DOHH2 (cell line): Measurements from ENCODE around the gene GNB1L.

Experiments
- H3F3A ChIP-seq: fragments of 200-600 bp; sonication (generic), shearing (Covaris generic); 2 replicates; pipeline ENCODE4 v1.6.0; 2016; ENCODE audit warnings: antibody characterized with exemption, mild to moderate bottlenecking; ENCODE audit not compliant: control insufficient read depth, insufficient read depth
- H3K27ac ChIP-seq: fragments of 200-600 bp; sonication (generic); 2 replicates; pipeline ENCODE4 v1.5.1; 2014; ENCODE audit warnings: low read depth, mild to moderate bottlenecking, low read length, moderate library complexity
- H3K27me3 ChIP-seq: fragments of 200-600 bp; sonication (generic); 2 replicates; pipeline ENCODE4 v1.6.1; 2014; ENCODE audit warnings: mild to moderate bottlenecking, low read length, mixed read lengths; ENCODE audit not compliant: control insufficient read depth
- H3K36me3 ChIP-seq: fragments of 200-600 bp; sonication (generic); 2 replicates; pipeline ENCODE4 v1.6.1; 2014; ENCODE audit warnings: mild to moderate bottlenecking, low read length, moderate library complexity, mixed read lengths; ENCODE audit not compliant: control insufficient read depth
- H3K4me1 ChIP-seq: fragments of 200-600 bp; sonication (generic); 2 replicates; pipeline ENCODE4 v1.6.1; 2014; ENCODE audit warnings: mild to moderate bottlenecking, low read length, mixed read lengths; ENCODE audit not compliant: control insufficient read depth
- H3K4me2 ChIP-seq: fragments of 200-600 bp; sonication (generic); 2 replicates; pipeline ENCODE4 v1.6.0; 2014; ENCODE audit warnings: mild to moderate bottlenecking, low read length, moderate library complexity
- H3K4me3 ChIP-seq: fragments of 200-600 bp; sonication (generic); 2 replicates; pipeline ENCODE4 v1.5.1; 2014; ENCODE audit warnings: mild to moderate bottlenecking, low read length, mixed read lengths
- H3K79me2 ChIP-seq: fragments of 200-600 bp; sonication (generic); 2 replicates; pipeline ENCODE4 v1.6.1; 2014; ENCODE audit warnings: mild to moderate bottlenecking, low read length, mixed read lengths; ENCODE audit not compliant: control insufficient read depth
- H3K9me2 ChIP-seq: fragments of 200-600 bp; sonication (generic); replicated peaks from 2 replicates; pipeline ENCODE4 v1.6.1; 2014; ENCODE audit warnings: mild to moderate bottlenecking, low read length, mixed read lengths; ENCODE audit not compliant: control insufficient read depth
- H3K9me3 ChIP-seq: fragments of 200-600 bp; sonication (generic); 2 replicates; pipeline ENCODE4 v1.6.1; 2014; ENCODE audit warnings: antibody characterized with exemption, low read length, mixed read lengths; ENCODE audit not compliant: control insufficient read depth, insufficient read depth
- H4K20me1 ChIP-seq: fragments of 200-600 bp; sonication (generic); 2 replicates; pipeline ENCODE4 v1.6.0; 2014; ENCODE audit warnings: low read depth, mild to moderate bottlenecking, antibody characterized with exemption, low read length, moderate library complexity; ENCODE audit not compliant: control insufficient read depth, insufficient read depth
- CTCF ChIP-seq: fragments of 200-600 bp; sonication (generic); IDR thresholded peaks from one replicate; pipeline ENCODE4 v1.5.1; 2014; ENCODE audit warnings: antibody characterized with exemption, mild to moderate bottlenecking, low read depth, low read length; ENCODE audit not compliant: poor library complexity, severe bottlenecking
- EZH2phosphoT487 ChIP-seq: fragments of 200-600 bp; sonication (generic); IDR thresholded peaks from 2 replicates; pipeline ENCODE4 v1.6.1; 2017; ENCODE audit warnings: borderline replicate concordance, mild to moderate bottlenecking, antibody characterized with exemption, low read length, moderate library complexity, mixed read lengths

Gene GNB1L

GRCh38 chr22:19867617-19868016, 12.9 kb upstream of the GNB1L start:
- Histone ChIP-seq H3K4me1 (peaks cover under 1% of the 10 kb centered on the region; the same call in 1 of the 2 replicates), H3F3A (no peaks in the 10 kb centered on the region), H3K4me2 (no peak overlapping the region), H3K9me2 (no peaks in the 10 kb centered on the region), H3K27me3 (no peaks in the 10 kb centered on the region), H3K4me3 (no peak overlapping the region), H3K36me3 (no peaks in the 10 kb centered on the region), H3K9me3 (no peaks in the 10 kb centered on the region), H3K27ac (no peak overlapping the region), H3K79me2 (no peaks in the 10 kb centered on the region), H4K20me1 (no peaks in the 10 kb centered on the region)
- TF ChIP-seq CTCF (no peak), EZH2phosphoT487 (no peak)

DNA sequence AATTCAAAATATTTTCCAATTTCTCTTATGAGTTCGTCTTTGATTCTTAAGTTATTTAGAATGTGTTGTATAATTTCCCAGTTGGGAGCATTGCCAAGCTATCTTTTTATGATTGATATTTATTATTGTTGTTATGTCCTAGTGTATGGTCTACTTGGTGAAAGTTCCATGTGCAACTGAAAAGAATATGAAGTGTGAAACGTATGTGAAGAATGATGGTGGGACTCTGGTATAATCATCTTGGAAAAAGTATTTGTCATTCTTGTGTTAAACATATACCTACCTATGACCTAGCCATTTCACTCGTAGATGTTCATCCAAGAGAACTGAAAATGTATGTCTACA, 12.0 kb upstream of the GNB1L start:
- Histone ChIP-seq H3K36me3 (no peaks in the 10 kb centered on the region), H3K79me2 (no peaks in the 10 kb centered on the region), H3K9me2 (no peaks in the 10 kb centered on the region), H3K4me3 (no peak overlapping the region), H3F3A (no peaks in the 10 kb centered on the region), H3K27me3 (no peaks in the 10 kb centered on the region), H3K4me2 (no peak overlapping the region), H4K20me1 (no peaks in the 10 kb centered on the region), H3K27ac (no peak overlapping the region), H3K9me3 (no peaks in the 10 kb centered on the region), H3K4me1 (no peaks in the 10 kb centered on the region)
- no peak for TF ChIP-seq EZH2phosphoT487
- no peak for TF ChIP-seq CTCF

DNA sequence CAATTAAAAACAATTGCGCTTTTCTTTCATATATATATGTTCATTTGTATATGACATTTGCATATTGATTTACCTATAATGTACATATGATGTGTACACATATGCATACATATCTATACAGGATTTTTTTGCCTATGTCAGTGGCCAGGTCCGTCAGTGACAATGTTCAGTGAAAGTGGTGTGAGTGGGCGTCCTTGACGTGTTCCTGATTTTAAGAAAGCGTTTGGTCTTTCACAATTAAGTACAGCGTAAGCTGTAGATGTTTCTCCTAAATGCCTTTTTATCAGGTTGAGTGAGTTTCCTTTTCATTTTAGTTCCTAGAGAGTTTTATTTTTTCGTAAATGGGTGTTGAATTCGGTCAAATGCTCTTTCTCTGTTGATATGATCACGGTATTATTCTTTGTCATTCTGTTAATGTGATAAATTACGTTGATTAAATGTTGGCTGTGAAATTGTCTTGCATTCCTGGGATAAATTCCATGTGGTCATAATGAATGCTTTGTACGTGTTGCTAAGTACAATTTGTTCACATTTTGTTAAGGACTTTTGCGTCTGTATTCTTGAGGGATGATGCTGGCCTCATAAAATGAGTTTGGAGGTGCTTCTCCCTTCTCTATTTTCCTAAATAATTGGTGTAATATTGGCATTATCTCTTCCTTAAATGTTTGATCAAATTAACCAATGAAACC, 10.6 kb upstream of the GNB1L start:
- H3F3A ChIP-seq, result no peaks in the 10 kb centered on the region
- no peak overlapping the region for H3K4me2 ChIP-seq
- H3K4me1 ChIP-seq, result no peaks in the 10 kb centered on the region
- TF ChIP-seq EZH2phosphoT487, result no peak
- no peaks in the 10 kb centered on the region for H3K79me2 ChIP-seq
- no peaks in the 10 kb centered on the region for H3K9me3 ChIP-seq
- no peak overlapping the region for H3K4me3 ChIP-seq
- H3K27me3 ChIP-seq, result no peaks in the 10 kb centered on the region
- no peaks in the 10 kb centered on the region for H4K20me1 ChIP-seq
- no peaks in the 10 kb centered on the region for H3K36me3 ChIP-seq
- H3K9me2 ChIP-seq, result no peaks in the 10 kb centered on the region
- H3K27ac ChIP-seq, result no peak overlapping the region

DNA sequence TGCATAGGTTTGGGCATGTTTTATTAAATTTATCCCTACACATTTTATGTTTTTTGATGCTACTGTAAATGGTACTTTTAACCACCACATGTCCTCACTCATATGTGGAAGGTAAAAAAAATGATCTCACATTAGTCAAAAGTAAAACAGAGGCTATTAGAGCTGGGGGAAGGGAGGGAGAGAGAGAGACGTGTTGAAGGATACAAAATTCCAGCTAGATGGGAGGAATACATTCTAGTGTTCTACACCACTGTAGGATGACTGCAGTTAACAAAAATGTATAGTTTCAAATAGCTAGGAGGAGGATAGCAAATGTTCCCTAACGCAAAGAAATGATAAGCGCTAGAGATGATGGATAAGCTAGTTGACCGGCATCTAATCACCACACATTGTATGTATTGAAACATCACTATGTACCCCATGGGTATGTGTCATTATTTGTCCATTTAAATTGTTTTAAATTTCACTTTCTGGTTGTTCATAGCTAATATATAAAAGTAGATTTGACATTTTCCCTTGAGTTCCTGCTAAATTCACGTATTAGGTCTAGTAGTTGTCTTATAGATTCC, 9.9 kb upstream of the GNB1L start:
- no peaks in the 10 kb centered on the region for H3K27me3 ChIP-seq
- no peaks in the 10 kb centered on the region for H3K9me2 ChIP-seq
- H4K20me1 ChIP-seq, result no peaks in the 10 kb centered on the region
- no peak overlapping the region for H3K27ac ChIP-seq
- no peak overlapping the region for H3K4me3 ChIP-seq
- no peaks in the 10 kb centered on the region for H3K36me3 ChIP-seq
- TF ChIP-seq EZH2phosphoT487, result no peak
- TF ChIP-seq CTCF, result no peak
- H3F3A ChIP-seq, result no peaks in the 10 kb centered on the region
- no peaks in the 10 kb centered on the region for H3K9me3 ChIP-seq
- H3K4me1 ChIP-seq, result no peaks in the 10 kb centered on the region
- no peaks in the 10 kb centered on the region for H3K79me2 ChIP-seq
- no peak overlapping the region for H3K4me2 ChIP-seq
